ENCODE data around the gene ELOVL3. TPM values are rescaled to one million over a fixed set of nuclear protein-coding genes. Genes with fewer than 3 reads are reported as not detected.
"Not testable (repeated sequence)": the region's sequence is repeated elsewhere in the genome, so short reads cannot be mapped to it uniquely, and the experiment has no call there.

ELOVL3 gene
- total RNA-seq, 1 donor from 2014 or later = not detected

DNA sequence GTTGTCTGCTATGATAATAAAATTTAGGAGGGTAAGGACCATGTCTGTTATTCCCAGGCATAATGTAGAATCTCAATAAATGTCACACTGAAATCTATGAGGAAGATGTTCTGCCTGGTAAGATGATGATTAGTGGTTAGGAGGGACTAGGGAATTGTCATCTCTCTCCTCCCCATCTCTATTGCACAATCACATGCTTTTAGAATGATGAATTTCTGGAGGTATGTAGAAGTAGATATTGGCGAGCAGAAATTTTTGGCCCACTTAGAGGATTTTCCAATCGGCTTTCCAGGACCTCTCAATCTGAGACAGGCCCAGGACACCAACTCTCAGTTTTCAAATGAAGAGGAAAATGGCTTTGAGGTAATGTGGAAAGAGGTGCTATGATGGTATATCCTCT lies 17.2 kb downstream of the ELOVL3 start:
- H3K9me3 Mint-ChIP-seq (ENCODE audit: unreplicated experiment) = peaks cover 8% of the 10 kb centered on the region
- peak overlapping the region; percentile 75 for H3K4me3 Mint-ChIP-seq (ENCODE audit: unreplicated experiment)
- no peak overlapping the region for H3K27ac Mint-ChIP-seq (ENCODE audit: unreplicated experiment)
- TF ChIP-seq, protein P1, sequence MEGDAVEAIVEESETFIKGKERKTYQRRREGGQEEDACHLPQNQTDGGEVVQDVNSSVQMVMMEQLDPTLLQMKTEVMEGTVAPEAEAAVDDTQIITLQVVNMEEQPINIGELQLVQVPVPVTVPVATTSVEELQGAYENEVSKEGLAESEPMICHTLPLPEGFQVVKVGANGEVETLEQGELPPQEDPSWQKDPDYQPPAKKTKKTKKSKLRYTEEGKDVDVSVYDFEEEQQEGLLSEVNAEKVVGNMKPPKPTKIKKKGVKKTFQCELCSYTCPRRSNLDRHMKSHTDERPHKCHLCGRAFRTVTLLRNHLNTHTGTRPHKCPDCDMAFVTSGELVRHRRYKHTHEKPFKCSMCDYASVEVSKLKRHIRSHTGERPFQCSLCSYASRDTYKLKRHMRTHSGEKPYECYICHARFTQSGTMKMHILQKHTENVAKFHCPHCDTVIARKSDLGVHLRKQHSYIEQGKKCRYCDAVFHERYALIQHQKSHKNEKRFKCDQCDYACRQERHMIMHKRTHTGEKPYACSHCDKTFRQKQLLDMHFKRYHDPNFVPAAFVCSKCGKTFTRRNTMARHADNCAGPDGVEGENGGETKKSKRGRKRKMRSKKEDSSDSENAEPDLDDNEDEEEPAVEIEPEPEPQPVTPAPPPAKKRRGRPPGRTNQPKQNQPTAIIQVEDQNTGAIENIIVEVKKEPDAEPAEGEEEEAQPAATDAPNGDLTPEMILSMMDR (IDR thresholded peaks at IDR 0.05; ENCODE audit: partially characterized antibody, unreplicated experiment) = no peak
- peaks cover 5% of the 10 kb centered on the region for H3K36me3 Mint-ChIP-seq (ENCODE audit: unreplicated experiment)
- no peak for DNase-seq
- peaks cover 29% of the 10 kb centered on the region for H3K27me3 Mint-ChIP-seq (ENCODE audit: unreplicated experiment)
- peaks cover 32% of the 10 kb centered on the region for H3K4me1 Mint-ChIP-seq (ENCODE audit: low read depth, unreplicated experiment)

GRCh38 chr10:102245082-102245931 lies 19.2 kb downstream of the ELOVL3 start, which contains the start of gene GBF1:
TSS of gene GBF1 (plus strand) at chr10:102245532. CDS start at chr10:102258939, 13,407 bp downstream.
- TF ChIP-seq, protein P1 (IDR thresholded peaks at IDR 0.05; ENCODE audit: partially characterized antibody, unreplicated experiment) = no peak
- H3K27me3 Mint-ChIP-seq (ENCODE audit: unreplicated experiment) = peaks cover 27% of the 10 kb centered on the region
- H3K36me3 Mint-ChIP-seq (ENCODE audit: unreplicated experiment) = peaks cover 5% of the 10 kb centered on the region
- peak; percentile 87 for DNase-seq
- H3K4me1 Mint-ChIP-seq (ENCODE audit: low read depth, unreplicated experiment) = peaks cover 32% of the 10 kb centered on the region
- peaks cover 7% of the 10 kb centered on the region for H3K9me3 Mint-ChIP-seq (ENCODE audit: unreplicated experiment)
- peak within 1 kb of the TSS; percentile 100 for H3K4me3 Mint-ChIP-seq (ENCODE audit: unreplicated experiment)
- H3K27ac Mint-ChIP-seq (ENCODE audit: unreplicated experiment) = peak within 1 kb of the TSS; percentile 96

- H3K27ac Mint-ChIP-seq (ENCODE audit: unreplicated experiment) = peak overlapping the region; percentile 96
- H3K9me3 Mint-ChIP-seq (ENCODE audit: unreplicated experiment) = peaks cover 6% of the 10 kb centered on the region
- peaks cover 23% of the 10 kb centered on the region for H3K27me3 Mint-ChIP-seq (ENCODE audit: unreplicated experiment)
- H3K4me1 Mint-ChIP-seq (ENCODE audit: low read depth, unreplicated experiment) = peaks cover 29% of the 10 kb centered on the region
- peaks cover 5% of the 10 kb centered on the region for H3K36me3 Mint-ChIP-seq (ENCODE audit: unreplicated experiment)
- TF ChIP-seq, protein P1 (IDR thresholded peaks at IDR 0.05; ENCODE audit: partially characterized antibody, unreplicated experiment) = no peak
- peak overlapping the region; percentile 100 for H3K4me3 Mint-ChIP-seq (ENCODE audit: unreplicated experiment)
- DNase-seq = no peak
Measured at GRCh38 chr10:102245932-102246251, 19.8 kb downstream of the ELOVL3 start.

DNA sequence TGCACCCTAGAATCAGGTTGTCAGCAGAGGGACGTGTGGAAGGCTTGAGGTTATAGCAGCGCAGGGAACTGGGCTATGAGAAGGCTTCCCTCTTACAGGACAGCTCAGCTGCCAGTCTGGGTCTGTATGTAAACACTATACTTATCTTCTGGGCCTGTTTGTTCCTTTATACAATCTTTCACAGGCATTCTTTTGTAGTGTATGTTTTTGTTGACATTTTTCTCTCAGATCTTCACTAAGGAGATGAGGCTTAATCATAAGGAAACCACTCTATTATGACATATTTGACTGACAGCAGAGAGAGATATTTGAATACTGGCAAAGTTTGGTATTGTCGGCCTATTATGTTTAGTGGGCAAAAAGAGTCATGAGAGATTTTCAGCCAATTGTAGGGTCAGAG lies 20.2 kb downstream of the ELOVL3 start:
- Mint-ChIP-seq H3K4me3 (ENCODE audit: unreplicated experiment) (peak overlapping the region; percentile 100), H3K27ac (ENCODE audit: unreplicated experiment) (peak overlapping the region; percentile 96), H3K4me1 (ENCODE audit: low read depth, unreplicated experiment) (peaks cover 28% of the 10 kb centered on the region), H3K9me3 (ENCODE audit: unreplicated experiment) (peaks cover 5% of the 10 kb centered on the region), H3K27me3 (ENCODE audit: unreplicated experiment) (peaks cover 21% of the 10 kb centered on the region), H3K36me3 (ENCODE audit: unreplicated experiment) (peaks cover 5% of the 10 kb centered on the region)
- TF ChIP-seq, protein P1 (IDR thresholded peaks at IDR 0.05; ENCODE audit: partially characterized antibody, unreplicated experiment) = no peak
- DNase-seq = no peak

DNA sequence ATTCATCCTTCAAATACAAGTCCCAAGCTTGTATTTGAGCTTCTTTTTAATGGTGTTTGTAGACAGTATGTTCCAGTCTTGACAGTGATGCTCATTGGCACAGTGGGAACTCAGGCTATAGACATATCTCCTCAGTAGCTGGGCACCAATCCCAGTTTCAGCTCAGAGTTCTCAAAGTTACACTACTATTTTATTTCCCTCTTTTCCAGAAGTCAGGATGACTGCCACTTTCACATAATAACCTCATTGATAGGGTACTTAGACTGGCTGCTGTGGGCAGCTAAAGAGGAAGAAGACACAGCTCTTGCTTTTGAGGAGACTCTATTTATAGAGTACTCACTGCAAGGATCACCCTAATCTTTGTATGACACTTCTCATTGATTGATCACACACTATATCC lies 21.6 kb downstream of the ELOVL3 start:
- H3K4me3 Mint-ChIP-seq (ENCODE audit: unreplicated experiment) = peak overlapping the region; percentile 100

GRCh38 chr10:102252508-102252907 lies 26.4 kb downstream of the ELOVL3 start:
- not testable (repeated sequence) for H3K36me3 Mint-ChIP-seq (ENCODE audit: unreplicated experiment); H3K27ac Mint-ChIP-seq (ENCODE audit: unreplicated experiment); H3K27me3 Mint-ChIP-seq (ENCODE audit: unreplicated experiment); H3K4me3 Mint-ChIP-seq (ENCODE audit: unreplicated experiment); H3K9me3 Mint-ChIP-seq (ENCODE audit: unreplicated experiment); DNase-seq; H3K4me1 Mint-ChIP-seq (ENCODE audit: low read depth, unreplicated experiment)

More for the DNA sequence above, 21.6 kb downstream of the ELOVL3 start:
- H3K27ac Mint-ChIP-seq (ENCODE audit: unreplicated experiment) = no peak overlapping the region
- peaks cover 23% of the 10 kb centered on the region for H3K4me1 Mint-ChIP-seq (ENCODE audit: low read depth, unreplicated experiment)
- peaks cover 12% of the 10 kb centered on the region for H3K27me3 Mint-ChIP-seq (ENCODE audit: unreplicated experiment)
- H3K9me3 Mint-ChIP-seq (ENCODE audit: unreplicated experiment) = peaks cover 3% of the 10 kb centered on the region
- no peaks in the 10 kb centered on the region for H3K36me3 Mint-ChIP-seq (ENCODE audit: unreplicated experiment)
- DNase-seq = no peak
- TF ChIP-seq, protein P1 (IDR thresholded peaks at IDR 0.05; ENCODE audit: partially characterized antibody, unreplicated experiment) = no peak

Measured in glutamatergic neuron (in vitro differentiated cells).